GM10266 (cell line): ENCODE data around the gene SLC6A19.

Experiments
- DNase-seq: peaks from one replicate; pipeline ENCODE4 v3.0.0; 2012; ENCODE audit errors: extremely low spot score
- TF ChIP-seq, protein P1 (sequence below): IDR thresholded peaks from 2 replicates; pipeline ENCODE4 v1.5.1; 2012; ENCODE audit warnings: mild to moderate bottlenecking, low read depth; ENCODE audit not compliant: control insufficient read depth, insufficient read depth; ENCODE audit errors: missing control alignments

The SLC6A19 gene

DNA sequence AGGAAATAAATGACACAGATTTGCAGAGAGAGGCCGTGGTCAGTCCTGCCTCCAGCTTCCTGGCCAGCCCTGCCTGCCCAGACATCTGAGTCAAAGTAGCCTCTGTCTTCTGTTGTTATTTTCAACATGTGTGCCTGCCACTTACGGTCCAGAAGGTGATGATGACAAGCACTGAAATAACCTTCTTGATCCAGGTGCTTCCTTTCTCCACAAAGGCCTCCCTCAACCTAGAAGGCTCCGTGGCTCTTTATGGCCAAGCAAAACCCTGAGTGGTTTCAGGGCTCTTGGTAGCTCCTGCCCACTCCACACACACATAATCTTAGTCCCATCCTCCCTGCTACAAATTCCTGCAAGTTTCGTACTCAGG, 34.1 kb upstream of the SLC6A19 start:
- no peak for DNase-seq
- TF ChIP-seq, protein P1, sequence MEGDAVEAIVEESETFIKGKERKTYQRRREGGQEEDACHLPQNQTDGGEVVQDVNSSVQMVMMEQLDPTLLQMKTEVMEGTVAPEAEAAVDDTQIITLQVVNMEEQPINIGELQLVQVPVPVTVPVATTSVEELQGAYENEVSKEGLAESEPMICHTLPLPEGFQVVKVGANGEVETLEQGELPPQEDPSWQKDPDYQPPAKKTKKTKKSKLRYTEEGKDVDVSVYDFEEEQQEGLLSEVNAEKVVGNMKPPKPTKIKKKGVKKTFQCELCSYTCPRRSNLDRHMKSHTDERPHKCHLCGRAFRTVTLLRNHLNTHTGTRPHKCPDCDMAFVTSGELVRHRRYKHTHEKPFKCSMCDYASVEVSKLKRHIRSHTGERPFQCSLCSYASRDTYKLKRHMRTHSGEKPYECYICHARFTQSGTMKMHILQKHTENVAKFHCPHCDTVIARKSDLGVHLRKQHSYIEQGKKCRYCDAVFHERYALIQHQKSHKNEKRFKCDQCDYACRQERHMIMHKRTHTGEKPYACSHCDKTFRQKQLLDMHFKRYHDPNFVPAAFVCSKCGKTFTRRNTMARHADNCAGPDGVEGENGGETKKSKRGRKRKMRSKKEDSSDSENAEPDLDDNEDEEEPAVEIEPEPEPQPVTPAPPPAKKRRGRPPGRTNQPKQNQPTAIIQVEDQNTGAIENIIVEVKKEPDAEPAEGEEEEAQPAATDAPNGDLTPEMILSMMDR: no peak

DNA sequence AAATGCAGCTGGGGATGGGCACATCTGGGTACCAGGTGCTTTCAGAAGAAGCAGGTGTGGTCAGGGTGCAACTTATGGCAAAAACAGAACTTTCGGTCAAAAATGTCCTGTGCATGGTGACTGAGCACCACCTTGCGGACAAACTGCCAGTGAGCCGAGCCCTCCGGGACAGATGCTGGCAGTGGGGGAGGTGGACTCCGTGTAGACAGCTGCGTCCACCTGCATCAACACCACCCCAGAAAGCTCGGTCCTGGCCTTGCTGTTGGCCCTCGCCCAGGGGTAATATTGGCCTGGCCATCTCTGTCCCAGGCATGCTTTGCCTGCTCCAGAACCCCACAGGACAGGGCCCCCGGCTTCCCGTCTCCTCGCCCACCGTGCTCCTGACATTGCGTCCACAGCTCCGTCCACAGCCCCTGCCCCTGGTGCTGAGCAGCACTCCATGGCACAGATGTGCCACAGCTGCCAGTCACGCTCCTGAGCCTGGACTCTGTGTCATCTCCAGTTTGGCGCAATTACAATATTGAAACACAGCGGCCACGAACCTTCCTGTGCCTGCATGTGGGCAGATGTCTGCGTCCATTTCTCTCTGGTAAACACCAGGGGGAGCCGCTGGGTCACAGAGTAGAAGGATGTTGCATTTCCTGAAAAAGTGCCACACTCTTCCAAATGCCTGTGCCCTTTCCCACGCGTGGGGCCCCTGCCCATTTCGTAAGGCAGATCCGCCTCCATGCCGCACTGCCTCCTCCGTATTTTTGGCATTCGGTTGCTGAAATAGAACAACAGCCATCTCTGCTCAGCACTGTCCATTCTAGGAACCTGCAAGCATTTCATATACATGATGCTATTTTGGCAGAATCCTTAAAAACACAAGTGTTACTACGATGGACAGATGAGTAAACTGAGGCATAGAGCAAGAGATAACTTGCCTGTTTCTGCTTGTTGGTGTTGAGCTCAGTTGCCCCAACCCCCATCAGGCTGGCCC, 33.4 kb upstream of the SLC6A19 start:
- TF ChIP-seq, protein P1: peak; percentile 74
- peak; percentile 86 for DNase-seq

DNA sequence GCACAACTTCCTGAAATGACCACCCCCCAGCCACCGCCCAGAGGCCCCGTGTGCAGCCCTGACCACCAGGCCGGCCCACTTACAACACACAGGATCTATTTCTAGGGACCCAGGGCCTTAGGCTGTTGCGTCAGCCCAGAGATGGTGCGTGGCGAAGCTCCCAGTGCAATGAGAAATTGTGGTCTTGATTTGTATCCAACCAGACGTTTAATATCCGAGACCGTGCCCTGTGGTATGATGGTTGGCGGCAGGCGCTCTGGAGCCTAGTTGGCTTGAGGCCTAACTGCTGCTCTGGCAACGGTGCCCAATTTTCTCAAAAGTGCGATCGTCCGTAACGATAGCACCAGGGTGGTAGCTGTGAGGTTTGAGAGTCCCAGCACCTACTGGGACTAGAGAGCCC, 32.6 kb upstream of the SLC6A19 start:
- TF ChIP-seq, protein P1: no peak
- no peak for DNase-seq

DNA sequence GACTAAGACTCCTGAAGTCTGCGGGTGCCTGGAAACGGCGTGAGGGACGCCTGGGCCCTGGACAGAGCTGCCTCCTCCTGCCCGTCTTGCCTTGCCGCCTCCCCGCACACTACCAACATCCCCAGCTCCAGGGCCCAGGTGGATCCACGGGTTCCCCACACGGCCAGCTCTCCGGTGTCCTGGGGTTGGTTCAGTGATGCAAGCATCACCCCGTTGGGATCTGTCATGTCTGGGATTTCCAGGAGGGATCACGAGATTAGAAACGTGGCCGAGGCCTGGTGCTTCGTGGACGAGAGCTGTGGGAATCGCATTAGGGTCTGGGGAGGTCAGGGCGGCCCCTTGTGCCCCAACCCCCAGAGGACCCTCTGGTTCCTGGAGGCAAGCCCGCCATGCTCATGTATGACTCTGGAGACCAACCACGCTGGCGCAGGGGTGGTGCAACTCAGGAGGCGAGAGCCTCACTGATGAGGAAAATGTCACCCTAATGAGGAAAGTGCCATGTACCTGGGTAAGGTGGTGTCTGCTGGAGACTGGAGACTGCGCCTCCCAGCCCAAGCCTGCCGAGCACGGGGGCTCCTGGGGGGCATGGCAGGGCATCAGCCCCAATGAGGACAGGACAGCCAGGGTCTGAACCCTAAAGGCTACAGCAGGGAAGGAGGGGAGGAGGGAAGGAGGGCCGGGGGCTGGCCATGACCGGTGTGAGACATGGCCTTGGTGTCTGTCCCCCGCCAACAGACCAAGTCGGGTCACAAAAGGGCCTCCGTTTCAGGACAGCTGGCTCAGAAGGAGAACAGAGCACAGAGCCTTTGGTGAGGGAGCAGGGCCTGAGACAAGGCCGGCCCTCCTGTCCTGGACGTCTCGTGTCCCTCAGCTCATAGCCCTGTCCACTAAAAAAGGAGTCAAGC, 31.9 kb upstream of the SLC6A19 start:
- no peak for DNase-seq
- TF ChIP-seq, protein P1: no peak

DNA sequence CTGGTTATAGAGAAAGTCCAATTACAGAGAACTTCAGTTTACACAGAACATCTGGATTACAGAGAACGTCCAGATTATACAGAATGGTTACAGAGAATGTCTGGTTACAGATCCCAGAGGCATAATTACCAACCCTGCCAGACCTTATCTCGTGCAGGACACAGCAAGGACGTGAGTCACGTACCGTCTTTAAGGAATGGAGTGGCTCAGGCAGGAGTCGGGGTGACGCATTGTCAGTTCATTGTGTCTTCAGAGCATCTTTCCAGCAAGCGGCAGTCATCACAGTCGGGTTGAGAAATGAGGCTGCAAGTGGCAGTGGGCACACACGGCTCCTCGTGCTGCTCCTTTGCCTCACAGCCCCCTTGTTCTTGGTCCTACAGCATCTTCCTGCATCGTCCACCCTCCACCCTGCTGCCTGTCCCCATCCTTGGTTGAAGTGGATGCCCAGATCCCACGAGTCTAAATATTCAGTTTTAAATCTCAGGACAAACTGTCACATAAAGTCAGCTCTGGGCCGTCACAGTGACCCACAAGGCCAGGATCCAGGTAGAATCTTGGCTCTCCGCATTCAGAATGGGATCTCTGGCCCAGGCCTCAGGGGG, 30.0 kb upstream of the SLC6A19 start:
- DNase-seq: no peak
- TF ChIP-seq, protein P1: no peak

DNA sequence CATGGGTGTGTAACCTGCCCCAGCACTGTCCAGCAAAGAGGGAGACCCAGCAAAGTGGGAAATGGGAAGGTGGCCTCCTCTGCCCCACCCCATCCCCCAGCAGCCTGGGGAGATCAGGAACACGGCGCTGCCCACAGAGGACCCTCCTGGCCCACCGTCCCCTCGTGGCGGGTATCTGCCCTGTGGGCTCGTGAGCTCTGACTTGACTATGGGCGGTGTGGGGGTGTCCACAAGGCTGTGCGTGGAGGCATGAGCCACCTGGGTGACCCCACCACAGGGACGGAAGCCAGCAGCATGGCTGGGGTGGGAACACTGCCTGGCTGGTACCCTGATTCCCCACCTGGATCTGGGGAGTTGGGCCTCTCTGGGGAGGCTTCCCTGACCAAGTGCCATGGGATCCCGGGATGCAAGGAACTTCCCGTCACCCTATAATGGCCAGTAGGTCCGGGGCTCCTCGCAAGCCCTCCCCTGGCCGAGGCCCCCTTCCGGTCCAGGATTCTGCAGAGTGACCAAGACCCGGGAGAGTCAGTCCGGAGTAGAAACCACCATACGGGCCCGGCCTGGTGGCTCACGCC, 29.3 kb upstream of the SLC6A19 start:
- TF ChIP-seq, protein P1: no peak
- no peak for DNase-seq
